ENCODE results near the gene SPCS1.

SPCS1 gene

DNA sequence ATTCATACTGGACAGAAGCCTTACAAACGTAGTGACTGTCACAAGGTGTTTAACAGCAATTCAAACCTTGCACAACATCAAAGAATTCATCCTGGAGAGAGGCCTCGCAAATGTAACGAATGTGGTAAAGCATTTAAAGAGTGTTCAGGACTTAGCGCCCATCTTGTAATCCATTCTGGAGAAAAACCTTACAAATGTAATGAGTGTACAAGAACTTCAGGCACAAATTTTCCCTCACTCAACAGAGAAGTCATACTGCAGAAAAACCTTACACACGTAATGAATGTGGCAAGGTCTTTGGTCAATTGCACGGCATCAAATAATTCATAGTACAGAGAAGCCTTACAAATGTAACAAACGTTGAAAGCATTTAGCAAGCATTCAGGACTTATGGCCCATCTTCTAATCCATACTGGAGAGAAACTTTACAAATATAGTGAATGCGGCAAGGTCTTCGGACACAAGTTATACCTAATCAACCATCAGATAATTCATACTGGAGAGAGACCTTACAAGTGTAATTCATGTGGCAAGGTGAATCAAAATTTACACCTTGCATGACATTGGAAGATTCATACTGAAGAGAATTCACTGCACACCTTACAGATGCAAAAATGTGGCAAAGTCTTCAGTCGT, 27.5 kb downstream of the SPCS1 start:
- no peak for DNase-seq

DNA sequence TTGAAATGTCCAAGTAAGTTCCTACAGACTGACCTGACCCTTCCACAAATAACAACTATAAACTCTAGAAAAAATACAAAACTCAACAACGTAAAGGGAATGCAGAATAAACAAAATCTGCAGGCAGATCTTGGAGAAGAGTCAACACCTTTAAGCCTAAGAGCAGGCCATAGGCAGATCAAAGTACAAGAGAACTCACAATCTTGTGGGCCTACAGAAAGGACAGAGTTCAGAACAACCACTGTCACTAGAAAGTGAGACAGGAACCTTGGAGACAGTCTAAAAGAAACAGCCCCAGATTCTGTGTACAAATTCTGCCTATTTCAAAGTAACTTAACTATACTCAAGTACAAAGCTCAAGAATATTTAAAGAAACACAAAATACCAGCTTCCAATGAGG, 33.8 kb downstream of the SPCS1 start:
- DNase-seq: no peak

DNA sequence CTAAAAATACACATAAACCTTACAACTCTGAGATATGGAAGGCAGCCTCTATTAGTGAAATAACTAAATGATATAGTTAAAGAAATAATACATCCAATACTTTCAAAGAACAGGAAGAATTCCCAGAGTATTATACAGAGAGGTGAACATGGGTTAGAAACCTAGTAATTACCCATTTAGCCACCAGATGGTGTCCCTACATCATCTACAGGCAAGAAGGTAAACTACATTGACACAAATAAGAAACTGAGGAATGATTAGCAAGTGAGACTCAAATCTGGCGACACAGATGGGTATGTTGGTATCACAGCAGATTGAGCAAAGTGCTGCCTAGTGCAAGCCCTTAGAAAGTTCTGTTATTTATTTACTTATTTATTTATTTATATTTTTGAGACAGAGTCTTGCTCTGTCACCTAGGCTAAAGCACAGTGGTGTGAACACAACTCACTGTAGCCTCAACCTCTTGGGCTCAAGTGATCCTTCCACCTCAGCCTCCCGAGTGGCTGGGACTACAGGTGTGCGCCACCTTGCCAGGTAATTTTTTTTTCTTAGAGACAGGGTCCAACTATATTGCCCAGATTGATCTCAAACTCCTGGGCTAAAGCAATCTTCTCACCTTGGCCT, 36.6 kb downstream of the SPCS1 start:
- DNase-seq: peak; percentile 9

DNA sequence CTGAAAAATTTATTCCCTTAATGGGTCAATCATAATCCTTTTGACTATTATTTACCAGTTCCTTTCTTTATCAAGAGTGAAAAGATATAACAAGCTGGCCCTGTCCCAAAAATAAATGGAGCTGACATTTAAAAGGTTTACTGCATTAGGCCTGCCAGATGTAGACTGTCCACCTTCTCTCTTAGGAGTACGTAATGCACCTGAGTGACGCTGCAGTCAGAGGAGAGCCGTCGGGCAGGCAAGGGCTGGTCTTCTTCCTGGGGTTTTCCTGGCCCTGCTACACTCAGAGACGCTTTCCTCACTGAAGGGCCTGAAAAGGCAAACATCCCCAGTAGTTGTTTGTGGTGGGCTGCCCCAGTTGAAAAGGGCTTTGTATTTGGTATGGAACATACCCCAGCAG, 37.2 kb downstream of the SPCS1 start:
- no peak for DNase-seq

DNA sequence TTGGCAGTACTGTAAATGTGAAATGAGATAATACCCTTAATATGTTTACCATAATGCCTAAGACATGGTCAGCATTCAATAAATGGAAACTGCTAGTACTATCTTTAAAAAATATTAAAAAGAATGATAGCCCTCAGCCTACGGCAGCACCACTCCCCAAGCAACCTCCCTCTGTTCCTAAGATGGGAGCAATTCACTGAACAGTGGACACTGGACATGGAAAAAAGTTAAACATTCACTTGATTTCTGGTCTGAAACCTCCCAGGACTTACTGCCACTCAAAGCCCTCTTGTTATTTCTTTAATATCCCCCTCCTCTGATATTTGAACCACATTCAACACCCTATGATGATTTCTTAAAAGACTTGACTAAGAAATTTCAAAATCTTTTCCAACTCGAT, 37.8 kb downstream of the SPCS1 start:
- DNase-seq: no peak

DNA sequence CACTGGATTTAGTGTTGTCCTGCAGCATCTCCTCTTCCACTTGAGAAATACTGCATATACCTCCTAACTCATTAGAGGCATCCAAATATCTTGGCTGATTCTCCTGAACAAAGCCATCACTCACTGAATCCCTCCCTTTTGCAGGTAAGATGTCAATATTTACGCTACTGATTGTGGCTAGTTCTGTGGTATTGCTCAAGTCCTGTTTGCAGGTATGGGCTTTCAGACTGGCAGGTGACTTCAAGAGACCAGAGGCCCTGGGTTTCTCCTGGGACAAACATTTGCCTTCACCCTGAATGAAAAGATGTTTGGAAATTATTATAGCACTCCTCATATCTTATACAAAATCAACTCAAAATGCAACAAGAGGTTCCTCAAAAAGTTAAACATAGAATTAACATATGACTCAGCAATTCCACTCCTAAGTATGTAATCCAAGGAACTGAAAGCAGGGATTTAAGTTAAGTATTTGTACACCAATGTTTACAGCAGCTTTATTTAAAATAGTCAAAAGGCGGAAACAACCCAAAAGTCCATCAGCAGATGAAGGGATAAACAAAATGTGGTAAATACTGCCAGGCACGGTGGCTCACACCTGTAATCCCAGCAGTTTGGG, 46.2 kb downstream of the SPCS1 start:
- DNase-seq: peak; percentile 30

DNA sequence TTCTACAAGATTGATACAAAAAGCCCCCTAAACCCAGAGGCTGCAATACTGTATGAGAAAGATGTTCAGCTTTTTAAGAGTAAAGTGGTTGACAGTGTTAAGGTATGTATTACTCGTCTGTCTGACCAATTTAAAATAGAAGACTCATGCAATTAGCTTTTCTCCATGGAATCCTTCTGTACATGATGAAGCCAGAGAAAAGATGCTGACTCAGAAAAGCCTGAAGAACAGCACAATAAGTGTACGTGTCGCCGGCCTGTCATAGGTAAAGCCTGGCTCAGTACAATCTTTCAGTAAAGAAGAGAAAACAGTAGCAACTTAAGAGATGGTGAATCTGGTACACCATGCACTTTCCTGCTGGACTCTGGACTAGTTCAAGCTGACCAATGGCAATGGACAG, 48.5 kb downstream of the SPCS1 start:
- no peak for DNase-seq

DNA sequence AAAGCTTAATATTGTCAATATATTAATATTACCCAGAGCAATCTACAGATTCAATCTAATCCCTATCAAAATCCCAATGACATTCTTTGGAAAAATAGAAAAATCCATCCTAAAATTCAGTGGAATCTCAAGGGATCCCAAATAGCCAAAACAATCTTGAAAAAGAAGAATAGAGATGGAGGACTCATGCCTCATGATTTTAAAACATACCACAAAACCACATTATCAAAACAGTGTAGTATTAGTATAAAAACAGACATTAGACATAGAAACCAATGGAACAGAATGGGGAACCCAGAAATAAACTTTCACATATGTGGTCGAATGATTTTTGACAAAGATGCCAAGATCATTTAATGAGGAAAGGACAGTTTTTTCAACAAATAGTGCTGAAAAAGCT, 50.2 kb downstream of the SPCS1 start:
- no peak for DNase-seq
